Thymus (tissue), 11 donors: Measurements from ENCODE around the gene LRP1B. TPM values are rescaled to one million over a fixed set of nuclear protein-coding genes. Genes with fewer than 3 reads are reported as not detected.

Source experiments
- DNase-seq, 9 donors: peaks; one replicate each; pipeline ENCODE4 v3.0.0-alpha.2; 2013; ENCODE audit warnings: low spot score in 9 of 9, low read depth in 6 of 9, missing footprints in 1 of 9
- H3K27ac ChIP-seq, 2 donors: one replicate each; pipeline ENCODE4 v1.5.1; 2013; ENCODE audit warnings: control low read depth in 1 of 2, low read depth in 1 of 2, low read length in 1 of 2, mild to moderate bottlenecking in 1 of 2, moderate library complexity in 1 of 2
- H3K27me3 ChIP-seq, 2 donors: one replicate each; pipeline ENCODE4 v1.5.1; 2013; ENCODE audit warnings: low read length in 1 of 2; ENCODE audit not compliant: control insufficient read depth in 2 of 2, insufficient read depth in 1 of 2
- H3K36me3 ChIP-seq, 2 donors: one replicate each; pipeline ENCODE4 v1.5.1; 2013; ENCODE audit warnings: low read length in 1 of 2, mild to moderate bottlenecking in 1 of 2, moderate library complexity in 1 of 2; ENCODE audit not compliant: control insufficient read depth in 2 of 2, insufficient read depth in 2 of 2
- H3K4me1 ChIP-seq, 2 donors: one replicate each; pipeline ENCODE4 v1.5.1; 2013; ENCODE audit warnings: low read length in 2 of 2; ENCODE audit not compliant: control insufficient read depth in 2 of 2, insufficient read depth in 2 of 2
- H3K4me3 ChIP-seq, 2 donors: one replicate each; pipeline ENCODE4 v1.5.1; 2013; ENCODE audit warnings: low read length in 2 of 2, control low read depth in 1 of 2, mild to moderate bottlenecking in 1 of 2
- H3K9me3 ChIP-seq, 2 donors: one replicate each; pipeline ENCODE4 v1.5.1; 2013; ENCODE audit warnings: low read length in 1 of 2, mild to moderate bottlenecking in 1 of 2; ENCODE audit not compliant: control insufficient read depth in 2 of 2, insufficient read depth in 1 of 2
- WGBS: extraction: QIAGEN DNeasy Blood & Tissue Kit; methylation state at CpG from one replicate; pipeline ENCODE4 v1.1.7; 2013; 5-methylcytosine and 5-hydroxymethylcytosine counted together
- polyA plus RNA-seq: library from polyadenylated mRNA; stranded (reverse); fragments of 200-250 nt; gene quantifications from one replicate; pipeline ENCODE4 v1.2.3, GENCODE V29; 2013
- total RNA-seq: library from RNA; stranded (reverse); fragments of 120-200 nt; gene quantifications from one replicate; pipeline ENCODE4 v1.2.4, GENCODE V29; 2013
- donor health status: healthy.

The LRP1B gene
- total and polyA plus RNA-seq, 2 donors = 0.18 to 0.28 TPM

GRCh38 chr2:142127248-142127647 is 3.6 kb downstream of the LRP1B start:
- H3K27me3 ChIP-seq = peaks cover 23 to 33% of the 10 kb centered on the region in 2 donors
- no peak overlapping the region for H3K27ac ChIP-seq
- H3K36me3 ChIP-seq = no peaks in the 10 kb centered on the region
- no peak for DNase-seq
- H3K4me1 ChIP-seq = peaks cover 0 to 10% of the 10 kb centered on the region in 2 donors
- no peak overlapping the region for H3K4me3 ChIP-seq
- H3K9me3 ChIP-seq = peaks cover 0 to 3% of the 10 kb centered on the region in 2 donors

GRCh38 chr2:142124706-142125105 is 6.1 kb downstream of the LRP1B start:
- Histone ChIP-seq H3K36me3 (no peaks in the 10 kb centered on the region), H3K9me3 (no peaks in the 10 kb centered on the region), H3K27me3 (peaks cover 4 to 9% of the 10 kb centered on the region in 2 donors), H3K4me1 (no peaks in the 10 kb centered on the region), H3K27ac (no peak overlapping the region), H3K4me3 (no peak overlapping the region)
- no peak for DNase-seq

DNA sequence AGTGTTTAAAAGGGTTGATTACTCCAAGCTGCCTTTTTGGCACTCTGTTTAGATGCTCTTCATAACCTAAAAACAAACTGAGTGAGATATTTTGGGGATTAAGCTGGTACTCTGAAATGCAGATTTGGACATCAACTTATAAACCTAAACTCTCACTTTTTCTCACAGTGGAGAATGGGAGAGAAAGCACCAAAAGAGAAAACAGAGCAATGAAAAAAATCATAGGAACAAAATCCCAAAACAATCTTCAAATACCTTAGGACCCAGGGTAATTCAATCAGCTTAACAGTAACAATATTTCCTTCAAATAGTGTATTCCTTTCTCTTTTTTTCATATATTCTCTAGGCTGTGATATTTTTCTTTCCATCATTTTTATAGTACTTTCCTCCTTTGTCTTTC is 11.5 kb downstream of the LRP1B start:
- H3K36me3 ChIP-seq = no peaks in the 10 kb centered on the region
- no peak overlapping the region for H3K27ac ChIP-seq
- H3K4me3 ChIP-seq = no peak overlapping the region
- H3K27me3 ChIP-seq = no peaks in the 10 kb centered on the region
- no peaks in the 10 kb centered on the region for H3K4me1 ChIP-seq
- no peaks in the 10 kb centered on the region for H3K9me3 ChIP-seq
- no peak for DNase-seq

GRCh38 chr2:142112757-142113221 is 18.0 kb downstream of the LRP1B start:
- no peaks in the 10 kb centered on the region for H3K9me3 ChIP-seq
- H3K27me3 ChIP-seq = no peaks in the 10 kb centered on the region
- no peak overlapping the region for H3K27ac ChIP-seq
- H3K36me3 ChIP-seq = no peaks in the 10 kb centered on the region
- no peak for DNase-seq
- no peaks in the 10 kb centered on the region for H3K4me1 ChIP-seq
- no peak overlapping the region for H3K4me3 ChIP-seq

- H3K27ac ChIP-seq = no peak overlapping the region
- no peak for DNase-seq
- 95% methylated on average over 2 of the region's 2 CpGs for WGBS
Observed at GRCh38 chr2:142104134-142104758, 26.6 kb downstream of the LRP1B start.

DNA sequence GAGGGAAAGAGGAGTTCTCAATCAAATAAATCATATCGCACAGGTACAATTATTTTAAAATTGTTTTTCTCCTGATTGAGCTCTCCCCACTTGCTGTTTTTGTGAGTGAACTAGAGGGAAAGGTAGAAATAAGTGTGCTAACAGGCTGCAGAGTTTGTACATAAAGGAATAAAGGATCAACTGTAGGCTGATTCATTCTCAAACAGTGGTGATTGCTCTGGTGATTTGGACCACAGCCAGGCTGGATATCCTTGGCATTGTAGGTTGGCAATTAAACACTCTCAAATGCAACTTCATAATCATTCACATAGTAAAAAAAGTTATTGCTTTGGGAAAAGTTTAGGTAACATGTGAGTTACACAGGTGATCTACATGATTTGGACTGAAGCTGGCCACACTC is 29.8 kb downstream of the LRP1B start:
- Histone ChIP-seq H3K36me3 (no peaks in the 10 kb centered on the region), H3K27ac (no peak overlapping the region), H3K9me3 (no peaks in the 10 kb centered on the region), H3K27me3 (no peaks in the 10 kb centered on the region), H3K4me3 (no peak overlapping the region), H3K4me1 (no peaks in the 10 kb centered on the region)
- 97% methylated on average over 1 of the region's 1 CpG for WGBS
- no peak for DNase-seq

More at GRCh38 chr2:142104134-142104758, 26.6 kb downstream of the LRP1B start:
- H3K27me3 ChIP-seq = no peaks in the 10 kb centered on the region
- no peaks in the 10 kb centered on the region for H3K9me3 ChIP-seq
- no peaks in the 10 kb centered on the region for H3K36me3 ChIP-seq
- no peaks in the 10 kb centered on the region for H3K4me1 ChIP-seq
- no peak overlapping the region for H3K4me3 ChIP-seq

GRCh38 chr2:142100139-142100873 is 30.5 kb downstream of the LRP1B start:
- no peaks in the 10 kb centered on the region for H3K36me3 ChIP-seq
- no peak for DNase-seq
- H3K27me3 ChIP-seq = no peaks in the 10 kb centered on the region
- no peak overlapping the region for H3K4me3 ChIP-seq
- WGBS = 71% methylated on average over 4 of the region's 4 CpGs
- H3K27ac ChIP-seq = no peak overlapping the region
- no peaks in the 10 kb centered on the region for H3K9me3 ChIP-seq
- no peaks in the 10 kb centered on the region for H3K4me1 ChIP-seq

- no peak overlapping the region for H3K27ac ChIP-seq
- H3K4me3 ChIP-seq = no peak overlapping the region
- H3K9me3 ChIP-seq = no peaks in the 10 kb centered on the region
- no peaks in the 10 kb centered on the region for H3K27me3 ChIP-seq
- H3K36me3 ChIP-seq = no peaks in the 10 kb centered on the region
- WGBS = 91% methylated on average over 3 of the region's 3 CpGs
- H3K4me1 ChIP-seq = no peaks in the 10 kb centered on the region
- no peak for DNase-seq
Observed at GRCh38 chr2:142097711-142098110, 33.1 kb downstream of the LRP1B start.

DNA sequence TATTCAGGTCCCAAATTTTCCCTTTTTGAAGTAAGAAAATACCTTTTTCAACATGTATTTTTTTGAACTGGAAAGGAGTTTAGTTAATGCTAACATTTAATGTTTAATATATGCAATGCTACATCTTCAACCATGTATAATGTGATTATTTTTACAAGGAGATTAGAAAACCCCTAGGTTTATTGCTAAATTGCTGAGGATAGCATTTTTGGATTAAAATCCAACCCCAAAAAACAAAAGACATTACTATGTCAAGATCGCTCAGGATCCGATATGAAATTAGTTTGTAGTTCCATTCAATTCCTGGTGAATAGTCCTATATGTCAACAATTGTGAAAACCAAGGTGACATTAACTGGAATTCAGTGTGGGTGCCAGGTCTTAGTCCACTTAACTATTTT is 35.2 kb downstream of the LRP1B start:
- 97% methylated on average over 2 of the region's 2 CpGs for WGBS
- no peaks in the 10 kb centered on the region for H3K36me3 ChIP-seq
- H3K27me3 ChIP-seq = no peaks in the 10 kb centered on the region
- H3K27ac ChIP-seq = no peak overlapping the region
- H3K9me3 ChIP-seq = no peaks in the 10 kb centered on the region
- no peaks in the 10 kb centered on the region for H3K4me1 ChIP-seq
- DNase-seq = no peak
- no peak overlapping the region for H3K4me3 ChIP-seq
